K562 (cell line): Measurements from ENCODE around the gene PLEKHB1. TPM values are rescaled to one million over a fixed set of nuclear protein-coding genes. Genes with fewer than 3 reads are reported as not detected.

Experiments used
- polyA plus RNA-seq, 8 experiments: library from polyadenylated mRNA; depleted of rRNA in 4 of 8; stranded (reverse) in 5 of 8; unstranded in 3 of 8; fragments of >200 nt; fragmentation: Nextera tagmentation in 2 of 8; fragmentation: Illumina TruSeq in 1 of 8; extraction: Ambion mirVana in 2 of 8; extraction: Trizol in 1 of 8; gene quantifications; 2 replicates each; pipeline versions ENCODE4 v1.2.1 to v1.2.3, GENCODE V29; 2011 to 2014; ENCODE audit warnings: inconsistent platforms in 1 of 8, missing spikeins in 1 of 8
- total RNA-seq, 7 experiments: library from RNA; depleted of rRNA in 6 of 7; stranded (reverse); fragments of >200 nt in 6 of 7; fragmentation: Illumina TruSeq in 2 of 7; extraction: Trizol in 2 of 7; gene quantifications; 2 replicates each; pipeline versions ENCODE4 v1.2.1 to v1.2.3, GENCODE V29; 2011 to 2021; ENCODE audit warnings: low replicate concordance in 1 of 7
- TF ChIP-seq, protein P1 (sequence below): fragments of 250-450 bp; sonication (Bioruptor Pico); IDR thresholded peaks from 2 replicates; pipeline ENCODE4 v1.8.0; 2022; ENCODE audit warnings: moderate library complexity, mild to moderate bottlenecking, inconsistent platforms

Gene PLEKHB1
- total and polyA plus RNA-seq, 9 of the 15 experiments (the other 6 are each of a cell fraction or from before 2014, with no cell fraction given), result 0.07 to 0.62 (median 0.17) TPM; not detected in 2

DNA sequence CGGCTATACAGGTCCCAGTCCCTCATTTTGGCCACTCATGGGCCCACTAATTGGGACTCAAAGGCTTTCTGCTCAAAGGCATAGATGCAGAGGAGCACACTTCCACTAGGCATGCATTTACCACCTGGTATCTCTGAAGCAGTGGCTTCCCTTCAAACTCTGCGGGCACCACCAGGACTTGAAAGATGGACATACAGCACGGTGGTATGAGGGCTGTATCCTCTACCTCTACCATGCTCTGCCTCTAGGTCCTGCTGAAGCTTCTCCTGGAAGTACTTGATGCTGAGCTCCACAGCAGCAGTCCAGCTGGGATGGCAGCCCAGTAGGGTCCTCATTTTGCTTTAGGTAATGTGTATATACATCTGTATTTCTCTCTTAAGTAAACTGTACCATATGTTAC, 64.6 kb downstream of the PLEKHB1 start (continued):
- TF ChIP-seq, protein P1, sequence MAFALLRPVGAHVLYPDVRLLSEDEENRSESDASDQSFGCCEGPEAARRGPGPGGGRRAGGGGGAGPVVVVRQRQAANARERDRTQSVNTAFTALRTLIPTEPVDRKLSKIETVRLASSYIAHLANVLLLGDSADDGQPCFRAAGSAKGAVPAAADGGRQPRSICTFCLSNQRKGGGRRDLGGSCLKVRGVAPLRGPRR (CRISPR knock-in tag), result no peak

Other genes starting within 250 kb of the PLEKHB1 start
- 2.5 and 2.7 TPM in 2 replicates for gene FAM168A, start 48.5 kb upstream of the PLEKHB1 start, total RNA-seq (2014; rRNA removed)
- gene FAM168A, start 48.5 kb upstream of the PLEKHB1 start, total RNA-seq (2014; rRNA removed; fragmentation: Illumina TruSeq; extraction: Trizol), result 2.6 and 2.9 TPM in 2 replicates
- gene FAM168A, start 48.5 kb upstream of the PLEKHB1 start, total RNA-seq (2015; rRNA removed; fragmentation: Illumina TruSeq; extraction: Trizol), result 3.5 and 4.4 TPM in 2 replicates
- gene FAM168A, start 48.5 kb upstream of the PLEKHB1 start, total RNA-seq (2021), result 7.1 and 7.2 TPM in 2 replicates
- gene FAM168A, start 48.5 kb upstream of the PLEKHB1 start, polyA plus RNA-seq (2011; rRNA removed), result 3.0 and 4.8 TPM in 2 replicates
- 4.8 TPM in 2 replicates for gene FAM168A, start 48.5 kb upstream of the PLEKHB1 start, polyA plus RNA-seq (2014; fragmentation: Illumina TruSeq; extraction: Trizol)
- gene FAM168A, start 48.5 kb upstream of the PLEKHB1 start, polyA plus RNA-seq (2014; fragmentation: Nextera tagmentation; extraction: Ambion mirVana), result under 1 TPM; 0.44 to 0.69 TPM
- gene FAM168A, start 48.5 kb upstream of the PLEKHB1 start, polyA plus RNA-seq (2014; rRNA removed), result 2.5 and 3.5 TPM in 2 replicates
- 30.0 and 35.8 TPM in 2 replicates for gene RAB6A, start 114.5 kb downstream of the PLEKHB1 start, total RNA-seq (2014; rRNA removed)
- gene RAB6A, start 114.5 kb downstream of the PLEKHB1 start, total RNA-seq (2014; rRNA removed; fragmentation: Illumina TruSeq; extraction: Trizol), result 45.4 and 53.5 TPM in 2 replicates
- 39.6 and 45.7 TPM in 2 replicates for gene RAB6A, start 114.5 kb downstream of the PLEKHB1 start, total RNA-seq (2015; rRNA removed; fragmentation: Illumina TruSeq; extraction: Trizol)
- gene RAB6A, start 114.5 kb downstream of the PLEKHB1 start, total RNA-seq (2021), result 70.8 and 77.2 TPM in 2 replicates
- 74.7 and 95.3 TPM in 2 replicates for gene RAB6A, start 114.5 kb downstream of the PLEKHB1 start, polyA plus RNA-seq (2011; rRNA removed)
- 60.2 and 67.9 TPM in 2 replicates for gene RAB6A, start 114.5 kb downstream of the PLEKHB1 start, polyA plus RNA-seq (2014; fragmentation: Illumina TruSeq; extraction: Trizol)
- 10 to 100 TPM; 14.0 to 15.7 TPM for gene RAB6A, start 114.5 kb downstream of the PLEKHB1 start, polyA plus RNA-seq (2014; fragmentation: Nextera tagmentation; extraction: Ambion mirVana)
- 33.6 and 41.4 TPM in 2 replicates for gene RAB6A, start 114.5 kb downstream of the PLEKHB1 start, polyA plus RNA-seq (2014; rRNA removed)
- 87.2 and 98.6 TPM in 2 replicates for gene MRPL48, start 141.3 kb downstream of the PLEKHB1 start, total RNA-seq (2014; rRNA removed)
- 102 and 104 TPM in 2 replicates for gene MRPL48, start 141.3 kb downstream of the PLEKHB1 start, total RNA-seq (2014; rRNA removed; fragmentation: Illumina TruSeq; extraction: Trizol)
- gene MRPL48, start 141.3 kb downstream of the PLEKHB1 start, total RNA-seq (2015; rRNA removed; fragmentation: Illumina TruSeq; extraction: Trizol), result 102 and 118 TPM in 2 replicates
- gene MRPL48, start 141.3 kb downstream of the PLEKHB1 start, total RNA-seq (2021), result 66.0 and 81.9 TPM in 2 replicates
- 126 and 130 TPM in 2 replicates for gene MRPL48, start 141.3 kb downstream of the PLEKHB1 start, polyA plus RNA-seq (2011; rRNA removed)
- 68.5 and 75.0 TPM in 2 replicates for gene MRPL48, start 141.3 kb downstream of the PLEKHB1 start, polyA plus RNA-seq (2014; fragmentation: Illumina TruSeq; extraction: Trizol)
- gene MRPL48, start 141.3 kb downstream of the PLEKHB1 start, polyA plus RNA-seq (2014; fragmentation: Nextera tagmentation; extraction: Ambion mirVana), result 100 to 1,000 TPM; 216 to 237 TPM
- gene MRPL48, start 141.3 kb downstream of the PLEKHB1 start, polyA plus RNA-seq (2014; rRNA removed), result 67.2 and 79.2 TPM in 2 replicates
- 255 and 270 TPM in 2 replicates for gene COA4, start 230.3 kb downstream of the PLEKHB1 start, total RNA-seq (2014; rRNA removed)
- gene COA4, start 230.3 kb downstream of the PLEKHB1 start, total RNA-seq (2014; rRNA removed; fragmentation: Illumina TruSeq; extraction: Trizol), result 116 and 124 TPM in 2 replicates
- 145 and 156 TPM in 2 replicates for gene COA4, start 230.3 kb downstream of the PLEKHB1 start, total RNA-seq (2015; rRNA removed; fragmentation: Illumina TruSeq; extraction: Trizol)
- gene COA4, start 230.3 kb downstream of the PLEKHB1 start, total RNA-seq (2021), result 128 and 131 TPM in 2 replicates
- gene COA4, start 230.3 kb downstream of the PLEKHB1 start, polyA plus RNA-seq (2011; rRNA removed), result 119 and 131 TPM in 2 replicates
- gene COA4, start 230.3 kb downstream of the PLEKHB1 start, polyA plus RNA-seq (2014; fragmentation: Illumina TruSeq; extraction: Trizol), result 161 and 208 TPM in 2 replicates
- gene COA4, start 230.3 kb downstream of the PLEKHB1 start, polyA plus RNA-seq (2014; fragmentation: Nextera tagmentation; extraction: Ambion mirVana), result 100 to 1,000 TPM; 108 to 152 TPM
- 226 and 257 TPM in 2 replicates for gene COA4, start 230.3 kb downstream of the PLEKHB1 start, polyA plus RNA-seq (2014; rRNA removed)
- 13.5 and 15.8 TPM in 2 replicates for gene PAAF1, start 230.4 kb downstream of the PLEKHB1 start, total RNA-seq (2014; rRNA removed)
- gene PAAF1, start 230.4 kb downstream of the PLEKHB1 start, total RNA-seq (2014; rRNA removed; fragmentation: Illumina TruSeq; extraction: Trizol), result 17.8 and 20.7 TPM in 2 replicates
- gene PAAF1, start 230.4 kb downstream of the PLEKHB1 start, total RNA-seq (2015; rRNA removed; fragmentation: Illumina TruSeq; extraction: Trizol), result 16.3 and 17.3 TPM in 2 replicates
- gene PAAF1, start 230.4 kb downstream of the PLEKHB1 start, total RNA-seq (2021), result 23.9 and 29.7 TPM in 2 replicates
- gene PAAF1, start 230.4 kb downstream of the PLEKHB1 start, polyA plus RNA-seq (2011; rRNA removed), result 23.3 and 27.9 TPM in 2 replicates
- 38.0 and 38.5 TPM in 2 replicates for gene PAAF1, start 230.4 kb downstream of the PLEKHB1 start, polyA plus RNA-seq (2014; fragmentation: Illumina TruSeq; extraction: Trizol)
- gene PAAF1, start 230.4 kb downstream of the PLEKHB1 start, polyA plus RNA-seq (2014; fragmentation: Nextera tagmentation; extraction: Ambion mirVana), result 10 to 100 TPM; 69.2 to 78.6 TPM
- 20.3 and 20.4 TPM in 2 replicates for gene PAAF1, start 230.4 kb downstream of the PLEKHB1 start, polyA plus RNA-seq (2014; rRNA removed)